Glomerular visceral epithelial cell (primary cell): Measurements from ENCODE around the gene MAOA.
"Not testable (repeated sequence)": the region's sequence is repeated elsewhere in the genome, so short reads cannot be mapped to it uniquely, and the experiment has no call there.

Experiments used
- DNase-seq: peaks from one replicate; pipeline ENCODE4 v3.0.0-alpha.2; 2016; ENCODE audit errors: extremely low spot score

The MAOA gene

DNA sequence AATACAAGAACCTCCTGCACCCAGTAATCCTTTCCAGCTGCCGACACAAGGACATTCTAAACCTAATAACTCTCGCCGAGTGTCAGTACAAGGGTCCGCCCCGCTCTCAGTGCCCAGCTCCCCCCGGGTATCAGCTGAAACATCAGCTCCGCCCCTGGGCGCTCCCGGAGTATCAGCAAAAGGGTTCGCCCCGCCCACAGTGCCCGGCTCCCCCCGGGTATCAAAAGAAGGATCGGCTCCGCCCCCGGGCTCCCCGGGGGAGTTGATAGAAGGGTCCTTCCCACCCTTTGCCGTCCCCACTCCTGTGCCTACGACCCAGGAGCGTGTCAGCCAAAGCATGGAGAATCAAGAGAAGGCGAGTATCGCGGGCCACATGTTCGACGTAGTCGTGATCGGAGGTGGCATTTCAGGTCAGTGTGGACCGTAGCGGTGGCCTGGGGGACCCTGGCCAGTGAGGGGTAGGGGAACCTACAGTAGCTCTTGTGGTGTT, at the start of gene MAOA:
Gene MAOA (plus strand): TSS at position 295 of the 490 bp plus-strand sequence. CDS start 43 bp downstream, at position 338.
- DNase-seq, result peak; percentile 31

- DNase-seq, result no peak
Observed at GRCh38 chrX:43612400-43612799, 43.7 kb upstream of the MAOA start.

GRCh38 chrX:43615660-43616059, 40.4 kb upstream of the MAOA start:
- no peak for DNase-seq

- no peak for DNase-seq
Observed at GRCh38 chrX:43618366-43619205, 37.5 kb upstream of the MAOA start.

DNA sequence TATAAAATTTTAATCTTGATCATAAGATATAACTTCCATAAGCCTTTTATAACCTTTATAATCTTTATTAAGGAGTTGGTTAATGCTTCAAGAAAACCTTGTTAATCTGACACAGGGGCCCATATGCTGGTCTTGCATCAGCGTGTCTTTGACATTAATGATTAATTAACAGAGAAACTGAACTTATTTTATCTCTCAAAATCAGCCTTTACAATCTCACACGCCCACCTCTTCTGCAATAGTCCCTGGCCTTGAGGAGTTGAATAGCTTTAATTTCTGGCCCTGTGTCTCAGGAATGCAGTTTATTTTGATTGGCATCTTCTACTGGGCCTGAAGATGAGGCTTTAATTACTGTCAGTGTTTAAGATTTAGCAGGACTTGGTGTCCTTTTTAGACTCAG, 36.2 kb upstream of the MAOA start:
- DNase-seq, result not testable (repeated sequence)

DNA sequence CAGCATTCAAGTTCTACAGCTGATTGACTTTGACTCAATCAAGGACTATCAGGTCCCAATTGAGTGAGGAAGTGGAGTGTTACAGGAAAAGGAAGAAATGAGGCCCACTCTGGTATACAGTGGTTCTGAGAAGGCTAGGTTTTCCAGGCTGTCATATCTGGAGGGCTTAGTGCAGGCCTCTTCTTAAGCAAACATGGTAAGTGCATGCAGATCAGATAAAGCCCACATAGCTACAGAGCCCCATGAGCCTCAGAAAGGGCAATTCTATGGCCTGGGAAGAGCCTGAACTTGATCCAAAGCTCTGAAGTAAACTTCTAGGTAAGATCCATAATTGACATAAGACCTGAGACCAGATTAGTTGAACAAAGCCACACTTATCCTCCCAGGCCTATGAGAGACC, 29.0 kb upstream of the MAOA start:
- no peak for DNase-seq

- DNase-seq, result no peak
Observed at GRCh38 chrX:43627669-43628068, 28.4 kb upstream of the MAOA start.

GRCh38 chrX:43629229-43629628, 26.9 kb upstream of the MAOA start:
- no peak for DNase-seq

DNA sequence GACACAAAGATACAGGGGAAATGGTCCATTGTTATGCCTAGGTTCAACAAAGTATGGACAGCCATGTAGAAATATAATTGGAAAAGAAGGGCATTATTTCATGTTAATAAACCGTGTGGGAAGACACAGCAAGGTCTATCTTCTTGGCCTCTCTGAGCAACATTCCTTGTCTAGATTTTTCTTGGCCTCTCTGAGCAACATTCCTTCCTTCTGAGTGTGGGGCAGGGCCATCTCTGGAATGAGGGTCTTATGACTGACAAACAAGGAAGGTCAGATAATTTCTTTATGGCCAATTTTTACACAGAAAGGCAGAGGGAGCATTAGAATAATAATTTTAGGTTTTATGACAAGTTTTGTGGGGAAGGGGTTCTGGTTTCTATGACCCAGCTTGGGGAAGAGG, 24.3 kb upstream of the MAOA start:
- no peak for DNase-seq

GRCh38 chrX:43633081-43633480, 23.0 kb upstream of the MAOA start:
- no peak for DNase-seq

DNA sequence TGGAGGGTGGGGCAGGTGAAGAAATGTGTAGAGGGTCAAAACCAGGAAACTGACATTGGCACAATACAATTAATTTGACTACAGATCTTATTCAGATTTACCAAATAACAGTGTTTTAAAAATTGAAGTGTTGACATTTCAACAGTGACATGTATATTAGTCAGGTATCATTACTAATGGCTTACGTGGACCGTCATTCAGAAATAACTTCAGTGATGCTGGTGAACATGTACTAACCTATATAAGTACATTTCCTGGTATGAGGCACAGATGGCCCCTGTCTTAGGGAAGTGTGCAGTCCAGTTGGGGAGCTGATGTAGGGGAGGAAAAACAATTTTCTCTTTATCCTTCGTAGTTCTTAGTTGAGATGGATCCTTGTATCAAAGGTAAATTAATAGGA, 22.3 kb upstream of the MAOA start:
- no peak for DNase-seq

- no peak for DNase-seq
Observed at GRCh38 chrX:43640482-43640881, 15.6 kb upstream of the MAOA start.

GRCh38 chrX:43641691-43642090, 14.4 kb upstream of the MAOA start:
- no peak for DNase-seq

- no peak for DNase-seq
Observed at GRCh38 chrX:43643201-43643600, 12.9 kb upstream of the MAOA start.

GRCh38 chrX:43643662-43644061, 12.4 kb upstream of the MAOA start:
- DNase-seq, result no peak

DNA sequence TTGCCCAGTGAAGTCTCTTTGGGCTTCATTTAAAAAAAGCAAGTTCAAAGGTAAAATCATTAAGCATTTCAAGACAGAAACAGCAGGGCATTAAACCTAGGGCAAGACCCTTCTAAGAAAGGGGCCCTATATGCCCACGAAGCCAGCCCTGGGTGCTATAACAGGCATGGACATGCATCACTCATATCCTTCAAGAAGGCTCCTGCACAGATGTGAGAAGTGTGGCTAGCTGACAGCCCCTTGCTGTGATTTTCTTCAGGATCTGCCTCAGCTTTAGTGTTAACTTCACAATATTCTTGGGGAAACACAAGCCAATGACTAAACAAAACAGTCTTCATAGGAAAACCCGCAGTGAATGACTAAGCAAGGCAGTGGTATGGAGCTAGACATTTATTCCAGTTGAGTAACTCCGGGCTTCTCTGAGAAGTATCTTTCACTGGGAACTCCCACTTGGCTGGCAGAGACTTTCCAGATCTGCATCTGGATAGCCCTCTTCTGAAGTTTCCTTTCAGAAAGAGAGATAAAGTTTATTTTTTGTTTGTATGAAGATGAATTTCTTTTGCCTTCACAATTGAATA, 11.9 kb upstream of the MAOA start:
- peak; percentile 75 for DNase-seq

- no peak for DNase-seq
Observed at GRCh38 chrX:43646800-43647199, 9.3 kb upstream of the MAOA start.

- DNase-seq, result peak; percentile 90
Observed at GRCh38 chrX:43654431-43655150, 1.5 kb upstream of the MAOA start.

DNA sequence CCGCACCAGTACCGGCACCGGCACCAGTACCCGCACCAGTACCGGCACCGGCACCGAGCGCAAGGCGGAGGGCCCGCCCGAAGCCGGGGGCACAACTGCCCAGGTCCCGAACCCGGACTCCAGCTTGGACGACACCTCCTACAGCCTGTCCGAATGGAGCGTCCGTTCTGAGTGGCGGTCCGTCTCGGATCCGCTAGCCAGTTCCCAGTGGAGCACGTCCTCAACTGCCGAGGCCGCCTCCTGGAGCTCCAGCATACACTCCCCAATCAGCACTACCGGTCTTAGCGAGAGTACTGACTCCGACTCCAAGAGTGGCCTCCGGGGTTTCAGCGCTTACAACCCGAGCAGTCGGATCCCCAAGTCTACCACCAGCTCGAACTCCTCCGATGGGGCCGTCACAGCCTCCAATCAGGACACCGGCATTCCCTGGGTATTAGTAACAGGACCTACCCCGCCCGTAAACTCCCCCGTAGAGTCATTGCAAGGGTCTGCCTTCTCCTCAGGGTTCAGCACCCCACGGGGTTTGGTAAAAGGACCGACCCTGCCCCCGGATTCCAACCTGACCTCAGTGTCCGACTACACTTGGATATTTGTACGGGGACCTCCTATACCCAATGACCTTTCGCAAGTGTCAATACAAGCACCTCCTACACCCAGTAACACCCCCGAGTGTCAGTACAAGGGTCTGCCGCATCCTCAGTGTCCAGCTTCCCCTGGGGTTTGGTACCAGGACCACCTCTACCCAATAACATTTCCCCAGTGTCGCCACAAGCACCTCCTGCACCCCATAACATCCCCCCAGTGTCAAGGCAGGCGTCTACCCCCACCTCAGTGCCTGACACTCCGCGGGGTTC, 721 bp upstream of the MAOA start:
- DNase-seq, result peak; percentile 36

GRCh38 chrX:43657671-43658070, 1.6 kb downstream of the MAOA start:
- no peak for DNase-seq

DNA sequence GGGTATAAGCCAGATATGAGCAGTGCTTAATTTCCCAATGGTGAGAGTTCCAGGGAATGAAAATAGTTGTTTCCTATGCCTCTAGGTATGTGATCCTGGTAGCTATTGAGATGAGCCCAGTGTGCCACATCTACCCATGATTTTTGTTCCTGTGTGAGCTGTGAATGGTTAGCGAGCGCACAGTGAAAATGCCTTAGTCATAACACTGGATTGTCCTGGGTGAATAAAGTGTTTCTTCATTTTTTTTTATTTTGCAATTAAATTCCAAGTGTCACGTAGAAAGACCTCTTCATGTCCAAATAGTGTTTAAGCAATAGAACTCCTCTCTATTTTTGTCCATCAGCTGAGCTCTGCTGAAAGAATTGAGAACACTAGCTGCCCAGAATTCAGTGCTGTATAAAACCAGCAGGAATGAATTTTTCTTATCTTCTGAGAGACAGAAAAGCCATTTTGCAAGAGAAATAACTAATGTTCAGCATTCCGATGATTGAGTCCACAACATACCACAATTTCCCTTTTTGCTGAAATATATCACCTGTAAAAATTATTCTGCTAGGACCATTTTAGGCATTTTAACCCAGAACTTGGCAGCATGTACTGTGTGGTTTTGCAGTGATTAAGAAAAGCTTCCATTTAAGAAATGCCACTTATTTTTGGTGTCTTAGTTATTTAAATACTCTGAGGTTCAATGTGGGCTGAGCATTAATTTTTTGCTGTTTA, 5.6 kb downstream of the MAOA start:
- DNase-seq, result no peak
